K562 (cell line): ENCODE data around the gene GZMM. TPM values are rescaled to one million over a fixed set of nuclear protein-coding genes. Genes with fewer than 3 reads are reported as not detected.

Experiments
- KAT7 ChIP-seq: sonication (generic); formaldehyde crosslinking; IDR thresholded peaks from 2 replicates; pipeline ENCODE4 v1.8.0; 2022; ENCODE audit warnings: missing genetic modification reagents, mild to moderate bottlenecking, borderline replicate concordance
- ZNF644 ChIP-seq: fragments of 200-800 bp; sonication (Bioruptor generic); IDR thresholded peaks from 2 replicates; pipeline ENCODE4 v1.6.1; 2016; ENCODE audit warnings: low read depth, missing genetic modification characterization, missing compliant biosample characterization
- polyA plus RNA-seq, 8 experiments: library from polyadenylated mRNA; depleted of rRNA in 4 of 8; stranded (reverse) in 5 of 8; unstranded in 3 of 8; fragments of >200 nt; fragmentation: Nextera tagmentation in 2 of 8; fragmentation: Illumina TruSeq in 1 of 8; extraction: Ambion mirVana in 2 of 8; extraction: Trizol in 1 of 8; gene quantifications; 2 replicates each; pipeline versions ENCODE4 v1.2.1 to v1.2.3, GENCODE V29; 2011 to 2014; ENCODE audit warnings: inconsistent platforms in 1 of 8, missing spikeins in 1 of 8
- total RNA-seq, 7 experiments: library from RNA; depleted of rRNA in 6 of 7; stranded (reverse); fragments of >200 nt in 6 of 7; fragmentation: Illumina TruSeq in 2 of 7; extraction: Trizol in 2 of 7; gene quantifications; 2 replicates each; pipeline versions ENCODE4 v1.2.1 to v1.2.3, GENCODE V29; 2011 to 2021; ENCODE audit warnings: low replicate concordance in 1 of 7
- TF ChIP-seq, protein P1 (sequence below): fragments of 450-650 bp; IDR thresholded peaks from 2 replicates; pipeline ENCODE4 v1.7.0; 2016; ENCODE audit warnings: borderline replicate concordance
- TF ChIP-seq, protein P2 (sequence below): fragments of 150-350 bp; IDR thresholded peaks from 2 replicates; pipeline ENCODE4 v1.6.1; 2014; ENCODE audit warnings: low read depth, mild to moderate bottlenecking, low read length, borderline replicate concordance
- TF ChIP-seq, protein P3 (sequence below), 3 experiments: fragments of 200-800 bp in 1 of 3; fragments of 250-450 bp in 1 of 3; fragments of 450-650 bp in 1 of 3; sonication (Bioruptor Pico) in 1 of 3; sonication (Bioruptor generic) in 1 of 3; formaldehyde crosslinking in 1 of 3; IDR thresholded peaks; 2 replicates each; pipeline versions ENCODE4 v1.6.1 to v1.8.0; 2016 to 2022; ENCODE audit warnings: mild to moderate bottlenecking in 2 of 3, missing genetic modification characterization in 2 of 3, missing compliant biosample characterization in 1 of 3, moderate library complexity in 1 of 3
- TF ChIP-seq, protein P4 (sequence below): sonication (generic); formaldehyde crosslinking; IDR thresholded peaks from 2 replicates; pipeline ENCODE4 v1.8.1; 2023; ENCODE audit warnings: mild to moderate bottlenecking, missing genetic modification reagents
- TF ChIP-seq, protein P5 (sequence below): sonication (generic); formaldehyde crosslinking; IDR thresholded peaks from 2 replicates; pipeline ENCODE4 v1.9.0; 2022; ENCODE audit warnings: mild to moderate bottlenecking, missing genetic modification reagents
- TF ChIP-seq, protein P6 (sequence below): fragments of 250-450 bp; sonication (Bioruptor Pico); IDR thresholded peaks from 2 replicates; pipeline ENCODE4 v1.5.1; 2021; ENCODE audit warnings: mild to moderate bottlenecking
- TF ChIP-seq, protein P7 (sequence below), 3 experiments: fragments of 200-800 bp in 1 of 3; sonication (Bioruptor generic) in 1 of 3; sonication (generic) in 1 of 3; formaldehyde crosslinking in 1 of 3; IDR thresholded peaks; 2 replicates each; pipeline versions ENCODE4 v1.6.1 to v1.8.0; 2016 to 2022; ENCODE audit warnings: mild to moderate bottlenecking in 2 of 3, missing compliant biosample characterization in 2 of 3, missing genetic modification characterization in 2 of 3, missing genetic modification reagents in 1 of 3

Gene GZMM
- total and polyA plus RNA-seq, 9 of the 15 experiments (the other 6 are each of a cell fraction or from before 2014, with no cell fraction given) = 0.08 to 2.6 (median 0.70) TPM; not detected in 2

DNA sequence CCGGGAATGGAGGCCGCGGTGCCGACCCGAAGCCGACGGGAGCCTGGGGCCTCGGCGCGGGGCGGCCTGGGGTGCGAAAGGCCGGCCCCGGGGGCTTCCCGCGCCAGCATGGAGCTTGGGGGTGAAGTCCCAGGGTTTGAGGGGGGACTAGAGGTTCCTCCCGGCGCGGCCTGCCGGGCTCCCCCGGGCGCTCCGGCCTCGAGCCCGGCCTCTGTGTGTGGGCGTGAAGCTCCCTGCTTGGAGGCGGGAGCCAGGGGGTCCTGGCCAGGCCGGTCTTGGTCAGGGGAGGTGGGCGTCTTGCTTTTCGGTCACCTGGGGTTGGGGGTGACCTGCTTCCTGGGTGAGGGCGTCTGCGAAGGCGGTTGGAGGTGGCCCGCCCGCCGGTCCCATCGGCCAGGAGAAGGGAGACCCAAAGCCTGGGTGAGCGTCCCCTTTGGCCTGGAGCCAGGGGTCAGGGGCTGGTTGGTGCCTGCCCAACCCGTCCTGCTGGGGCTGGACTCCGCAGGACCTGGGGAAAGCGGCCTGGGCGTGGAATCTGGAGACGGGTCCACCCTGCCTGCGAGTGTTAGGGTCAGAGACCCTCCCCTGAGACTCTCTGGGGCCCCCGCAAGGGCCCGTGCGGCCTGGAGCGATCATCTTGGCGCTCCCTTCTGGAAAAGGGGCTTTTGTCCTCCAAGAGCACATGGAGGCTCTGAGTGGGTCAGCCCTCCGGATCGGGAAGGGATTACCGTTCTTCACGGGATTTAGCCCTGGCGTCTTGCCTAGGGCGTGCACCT is 29.1 kb downstream of the GZMM start (continued):
- TF ChIP-seq, protein P1, sequence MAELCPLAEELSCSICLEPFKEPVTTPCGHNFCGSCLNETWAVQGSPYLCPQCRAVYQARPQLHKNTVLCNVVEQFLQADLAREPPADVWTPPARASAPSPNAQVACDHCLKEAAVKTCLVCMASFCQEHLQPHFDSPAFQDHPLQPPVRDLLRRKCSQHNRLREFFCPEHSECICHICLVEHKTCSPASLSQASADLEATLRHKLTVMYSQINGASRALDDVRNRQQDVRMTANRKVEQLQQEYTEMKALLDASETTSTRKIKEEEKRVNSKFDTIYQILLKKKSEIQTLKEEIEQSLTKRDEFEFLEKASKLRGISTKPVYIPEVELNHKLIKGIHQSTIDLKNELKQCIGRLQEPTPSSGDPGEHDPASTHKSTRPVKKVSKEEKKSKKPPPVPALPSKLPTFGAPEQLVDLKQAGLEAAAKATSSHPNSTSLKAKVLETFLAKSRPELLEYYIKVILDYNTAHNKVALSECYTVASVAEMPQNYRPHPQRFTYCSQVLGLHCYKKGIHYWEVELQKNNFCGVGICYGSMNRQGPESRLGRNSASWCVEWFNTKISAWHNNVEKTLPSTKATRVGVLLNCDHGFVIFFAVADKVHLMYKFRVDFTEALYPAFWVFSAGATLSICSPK = no peak
- TF ChIP-seq, protein P2, sequence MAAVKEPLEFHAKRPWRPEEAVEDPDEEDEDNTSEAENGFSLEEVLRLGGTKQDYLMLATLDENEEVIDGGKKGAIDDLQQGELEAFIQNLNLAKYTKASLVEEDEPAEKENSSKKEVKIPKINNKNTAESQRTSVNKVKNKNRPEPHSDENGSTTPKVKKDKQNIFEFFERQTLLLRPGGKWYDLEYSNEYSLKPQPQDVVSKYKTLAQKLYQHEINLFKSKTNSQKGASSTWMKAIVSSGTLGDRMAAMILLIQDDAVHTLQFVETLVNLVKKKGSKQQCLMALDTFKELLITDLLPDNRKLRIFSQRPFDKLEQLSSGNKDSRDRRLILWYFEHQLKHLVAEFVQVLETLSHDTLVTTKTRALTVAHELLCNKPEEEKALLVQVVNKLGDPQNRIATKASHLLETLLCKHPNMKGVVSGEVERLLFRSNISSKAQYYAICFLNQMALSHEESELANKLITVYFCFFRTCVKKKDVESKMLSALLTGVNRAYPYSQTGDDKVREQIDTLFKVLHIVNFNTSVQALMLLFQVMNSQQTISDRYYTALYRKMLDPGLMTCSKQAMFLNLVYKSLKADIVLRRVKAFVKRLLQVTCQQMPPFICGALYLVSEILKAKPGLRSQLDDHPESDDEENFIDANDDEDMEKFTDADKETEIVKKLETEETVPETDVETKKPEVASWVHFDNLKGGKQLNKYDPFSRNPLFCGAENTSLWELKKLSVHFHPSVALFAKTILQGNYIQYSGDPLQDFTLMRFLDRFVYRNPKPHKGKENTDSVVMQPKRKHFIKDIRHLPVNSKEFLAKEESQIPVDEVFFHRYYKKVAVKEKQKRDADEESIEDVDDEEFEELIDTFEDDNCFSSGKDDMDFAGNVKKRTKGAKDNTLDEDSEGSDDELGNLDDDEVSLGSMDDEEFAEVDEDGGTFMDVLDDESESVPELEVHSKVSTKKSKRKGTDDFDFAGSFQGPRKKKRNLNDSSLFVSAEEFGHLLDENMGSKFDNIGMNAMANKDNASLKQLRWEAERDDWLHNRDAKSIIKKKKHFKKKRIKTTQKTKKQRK = no peak
- TF ChIP-seq, protein P3, sequence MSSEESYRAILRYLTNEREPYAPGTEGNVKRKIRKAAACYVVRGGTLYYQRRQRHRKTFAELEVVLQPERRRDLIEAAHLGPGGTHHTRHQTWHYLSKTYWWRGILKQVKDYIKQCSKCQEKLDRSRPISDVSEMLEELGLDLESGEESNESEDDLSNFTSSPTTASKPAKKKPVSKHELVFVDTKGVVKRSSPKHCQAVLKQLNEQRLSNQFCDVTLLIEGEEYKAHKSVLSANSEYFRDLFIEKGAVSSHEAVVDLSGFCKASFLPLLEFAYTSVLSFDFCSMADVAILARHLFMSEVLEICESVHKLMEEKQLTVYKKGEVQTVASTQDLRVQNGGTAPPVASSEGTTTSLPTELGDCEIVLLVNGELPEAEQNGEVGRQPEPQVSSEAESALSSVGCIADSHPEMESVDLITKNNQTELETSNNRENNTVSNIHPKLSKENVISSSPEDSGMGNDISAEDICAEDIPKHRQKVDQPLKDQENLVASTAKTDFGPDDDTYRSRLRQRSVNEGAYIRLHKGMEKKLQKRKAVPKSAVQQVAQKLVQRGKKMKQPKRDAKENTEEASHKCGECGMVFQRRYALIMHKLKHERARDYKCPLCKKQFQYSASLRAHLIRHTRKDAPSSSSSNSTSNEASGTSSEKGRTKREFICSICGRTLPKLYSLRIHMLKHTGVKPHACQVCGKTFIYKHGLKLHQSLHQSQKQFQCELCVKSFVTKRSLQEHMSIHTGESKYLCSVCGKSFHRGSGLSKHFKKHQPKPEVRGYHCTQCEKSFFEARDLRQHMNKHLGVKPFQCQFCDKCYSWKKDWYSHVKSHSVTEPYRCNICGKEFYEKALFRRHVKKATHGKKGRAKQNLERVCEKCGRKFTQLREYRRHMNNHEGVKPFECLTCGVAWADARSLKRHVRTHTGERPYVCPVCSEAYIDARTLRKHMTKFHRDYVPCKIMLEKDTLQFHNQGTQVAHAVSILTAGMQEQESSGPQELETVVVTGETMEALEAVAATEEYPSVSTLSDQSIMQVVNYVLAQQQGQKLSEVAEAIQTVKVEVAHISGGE (CRISPR knock-in tag; IDR thresholded peaks at IDR 0.05) = no peak
- TF ChIP-seq ZNF644 (tag) (no peak), KAT7 (CRISPR knock-in tag) (peak; percentile 66; the same call in 1 of the 2 replicates)
- TF ChIP-seq, protein P4, sequence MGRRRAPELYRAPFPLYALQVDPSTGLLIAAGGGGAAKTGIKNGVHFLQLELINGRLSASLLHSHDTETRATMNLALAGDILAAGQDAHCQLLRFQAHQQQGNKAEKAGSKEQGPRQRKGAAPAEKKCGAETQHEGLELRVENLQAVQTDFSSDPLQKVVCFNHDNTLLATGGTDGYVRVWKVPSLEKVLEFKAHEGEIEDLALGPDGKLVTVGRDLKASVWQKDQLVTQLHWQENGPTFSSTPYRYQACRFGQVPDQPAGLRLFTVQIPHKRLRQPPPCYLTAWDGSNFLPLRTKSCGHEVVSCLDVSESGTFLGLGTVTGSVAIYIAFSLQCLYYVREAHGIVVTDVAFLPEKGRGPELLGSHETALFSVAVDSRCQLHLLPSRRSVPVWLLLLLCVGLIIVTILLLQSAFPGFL (CRISPR knock-in tag) = no peak
- TF ChIP-seq, protein P5, sequence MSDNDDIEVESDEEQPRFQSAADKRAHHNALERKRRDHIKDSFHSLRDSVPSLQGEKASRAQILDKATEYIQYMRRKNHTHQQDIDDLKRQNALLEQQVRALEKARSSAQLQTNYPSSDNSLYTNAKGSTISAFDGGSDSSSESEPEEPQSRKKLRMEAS (CRISPR knock-in tag) = peak; percentile 63
- TF ChIP-seq, protein P6, sequence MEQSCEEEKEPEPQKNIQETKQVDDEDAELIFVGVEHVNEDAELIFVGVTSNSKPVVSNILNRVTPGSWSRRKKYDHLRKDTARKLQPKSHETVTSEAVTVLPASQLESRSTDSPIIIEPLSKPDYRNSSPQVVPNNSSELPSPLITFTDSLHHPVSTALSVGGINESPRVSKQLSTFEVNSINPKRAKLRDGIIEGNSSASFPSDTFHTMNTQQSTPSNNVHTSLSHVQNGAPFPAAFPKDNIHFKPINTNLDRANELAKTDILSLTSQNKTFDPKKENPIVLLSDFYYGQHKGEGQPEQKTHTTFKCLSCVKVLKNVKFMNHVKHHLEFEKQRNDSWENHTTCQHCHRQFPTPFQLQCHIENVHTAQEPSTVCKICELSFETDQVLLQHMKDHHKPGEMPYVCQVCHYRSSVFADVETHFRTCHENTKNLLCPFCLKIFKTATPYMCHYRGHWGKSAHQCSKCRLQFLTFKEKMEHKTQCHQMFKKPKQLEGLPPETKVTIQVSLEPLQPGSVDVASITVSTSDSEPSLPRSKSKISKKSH = no peak
- TF ChIP-seq, protein P7, sequence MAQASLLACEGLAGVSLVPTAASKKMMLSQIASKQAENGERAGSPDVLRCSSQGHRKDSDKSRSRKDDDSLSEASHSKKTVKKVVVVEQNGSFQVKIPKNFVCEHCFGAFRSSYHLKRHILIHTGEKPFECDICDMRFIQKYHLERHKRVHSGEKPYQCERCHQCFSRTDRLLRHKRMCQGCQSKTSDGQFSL (CRISPR knock-in tag; IDR thresholded peaks at IDR 0.05) = 0 out of 2 replicates have a peak, but pooled peaks have one; percentile 5
- TF ChIP-seq, protein P7 (tag; IDR thresholded peaks at IDR 0.05) = no peak
